NCI-H446 (cell line): ENCODE measurements around the gene SBK1.
"Not testable (repeated sequence)": the region's sequence is repeated elsewhere in the genome, so short reads cannot be mapped to it uniquely, and the experiment has no call there.

Experiments used
- DNase-seq, 2 experiments: peaks; one replicate each; lab custom pipeline; 2025; lab: John Stamatoyannopoulos, UW

The SBK1 gene

GRCh38 chr16:28335678-28336077 is 43.4 kb downstream of the SBK1 start:
- DNase-seq: not testable (repeated sequence)

- not testable (repeated sequence) for DNase-seq
Observed at GRCh38 chr16:28336940-28337710, 44.8 kb downstream of the SBK1 start.

- not testable (repeated sequence) for DNase-seq
Observed at GRCh38 chr16:28338230-28338629, 45.9 kb downstream of the SBK1 start.

GRCh38 chr16:28362600-28362999 is 70.3 kb downstream of the SBK1 start:
- not testable (repeated sequence) for DNase-seq

- not testable (repeated sequence) for DNase-seq
Observed at GRCh38 chr16:28363408-28363807, 71.1 kb downstream of the SBK1 start, which contains the start of gene NPIPB6. NPIPB6 (minus strand) TSS chr16:28363508; CDS start chr16:28362822, 686 bp downstream.

- not testable (repeated sequence) for DNase-seq
Observed at GRCh38 chr16:28364268-28365173, 72.2 kb downstream of the SBK1 start.

GRCh38 chr16:28367926-28368325 is 75.6 kb downstream of the SBK1 start:
- not testable (repeated sequence) for DNase-seq
